Measurements from ENCODE around the gene COL4A6.

The COL4A6 gene

GRCh38 chrX:108138814-108139702, 299.2 kb downstream of the COL4A6 start:
- no peak for DNase-seq

GRCh38 chrX:108134724-108135123, 303.5 kb downstream of the COL4A6 start:
- no peak for DNase-seq

- no peak for DNase-seq
These were observed 305.3 kb downstream of the COL4A6 start for GRCh38 chrX:108132876-108133275.

- no peak for DNase-seq
These were observed 306.2 kb downstream of the COL4A6 start for GRCh38 chrX:108132034-108132433.

GRCh38 chrX:108131471-108131870, 306.8 kb downstream of the COL4A6 start:
- no peak for DNase-seq

GRCh38 chrX:108130889-108131288, 307.3 kb downstream of the COL4A6 start:
- no peak for DNase-seq

GRCh38 chrX:108127152-108127551, 311.1 kb downstream of the COL4A6 start:
- no peak for DNase-seq

GRCh38 chrX:108126661-108127060, 311.6 kb downstream of the COL4A6 start:
- DNase-seq = no peak

- DNase-seq = no peak
These were observed 314.4 kb downstream of the COL4A6 start for GRCh38 chrX:108123591-108124366.

GRCh38 chrX:108122748-108123147, 315.5 kb downstream of the COL4A6 start:
- no peak for DNase-seq

- no peak for DNase-seq
These were observed 316.9 kb downstream of the COL4A6 start for GRCh38 chrX:108121291-108121690.

- DNase-seq = no peak
These were observed 320.2 kb downstream of the COL4A6 start for GRCh38 chrX:108117988-108118387.

- no peak for DNase-seq
These were observed 323.7 kb downstream of the COL4A6 start for GRCh38 chrX:108114541-108114940.
